Naive thymus-derived CD4-positive, alpha-beta T cell (primary cell): ENCODE data around the gene ADAMTS10. TPM values are rescaled to one million over a fixed set of nuclear protein-coding genes. Genes with fewer than 3 reads are reported as not detected.
A peak's percentile ranks its signal among the peaks of the same experiment; 100 is the strongest.

Experiments used
- ATAC-seq: fragments of 150-1000 bp; cut with Tn5 transposase; 2 replicates; pipeline ENCODE4 v1.10.0; 2021; ENCODE audit warnings: mild to moderate bottlenecking, moderate library complexity
- CTCF ChIA-PET: fragments of 350-600 bp; sonication (Branson Sonifier 250); formaldehyde crosslinking; loops from one replicate; lab custom pipeline; 2021; ENCODE audit warnings: antibody characterized with exemption; lab: Charles Lee
- POLR2A ChIA-PET: fragments of 350-600 bp; sonication (Branson Sonifier 250); formaldehyde crosslinking; loops from one replicate; lab custom pipeline; 2021; ENCODE audit warnings: antibody characterized with exemption, inconsistent platforms; lab: Charles Lee
- DNase-seq, 9 donors: peaks; one replicate each; pipeline versions ENCODE4 v3.0.0 to v3.0.0-alpha.2; 2020 to 2022; ENCODE audit warnings: mixed read lengths in 1 of 9
- H3K27ac ChIP-seq: one replicate; pipeline ENCODE4 v1.7.0; 2013; ENCODE audit warnings: mild to moderate bottlenecking, low read depth, low read length, moderate library complexity
- H3K27me3 ChIP-seq, 2 donors: one replicate each; pipeline ENCODE4 v1.7.0; 2013; ENCODE audit warnings: low read length in 2 of 2, mild to moderate bottlenecking in 2 of 2, moderate library complexity in 2 of 2; ENCODE audit not compliant: control insufficient read depth in 2 of 2, insufficient read depth in 2 of 2
- H3K36me3 ChIP-seq, 3 experiments: 1 replicate in 2 of 3; 2 replicates in 1 of 3; pipeline ENCODE4 v1.7.0; 2013; ENCODE audit warnings: low read length in 3 of 3, mild to moderate bottlenecking in 3 of 3, moderate library complexity in 1 of 3; ENCODE audit not compliant: insufficient read depth in 3 of 3, control insufficient read depth in 2 of 3
- H3K4me1 ChIP-seq, 2 donors: one replicate each; pipeline ENCODE4 v1.7.0; 2013; ENCODE audit warnings: low read length in 2 of 2, mild to moderate bottlenecking in 2 of 2, moderate library complexity in 1 of 2; ENCODE audit not compliant: control insufficient read depth in 2 of 2, insufficient read depth in 2 of 2
- H3K4me3 ChIP-seq: 2 replicates; pipeline ENCODE4 v1.7.0; 2013; ENCODE audit warnings: mild to moderate bottlenecking, low read length
- H3K9me3 ChIP-seq, 3 experiments: 1 replicate in 2 of 3; 2 replicates in 1 of 3; pipeline ENCODE4 v1.7.0; 2013; ENCODE audit warnings: low read length in 3 of 3; ENCODE audit not compliant: control insufficient read depth in 2 of 3
- H3K27ac Mint-ChIP-seq, 9 donors: one replicate each; pipeline ENCODE4 v1.8.0; 2020 to 2022; ENCODE audit warnings: mixed read lengths in 9 of 9, mild to moderate bottlenecking in 8 of 9, moderate library complexity in 5 of 9, inconsistent platforms in 2 of 9
- H3K27me3 Mint-ChIP-seq, 5 donors: one replicate each; pipeline ENCODE4 v1.8.0; 2021 to 2022; ENCODE audit warnings: mixed read lengths in 5 of 5, mild to moderate bottlenecking in 1 of 5
- H3K36me3 Mint-ChIP-seq, 5 donors: one replicate each; pipeline ENCODE4 v1.8.0; 2020 to 2022; ENCODE audit warnings: mixed read lengths in 5 of 5, mild to moderate bottlenecking in 3 of 5, inconsistent platforms in 1 of 5
- H3K4me1 Mint-ChIP-seq, 7 donors: one replicate each; pipeline ENCODE4 v1.8.0; 2020 to 2022; ENCODE audit warnings: mixed read lengths in 7 of 7, mild to moderate bottlenecking in 3 of 7, inconsistent platforms in 1 of 7
- H3K4me3 Mint-ChIP-seq, 10 donors: one replicate each; pipeline ENCODE4 v1.8.0; 2020 to 2022; ENCODE audit warnings: mild to moderate bottlenecking in 10 of 10, mixed read lengths in 10 of 10, moderate library complexity in 6 of 10, inconsistent platforms in 2 of 10
- H3K9me3 Mint-ChIP-seq, 11 donors: one replicate each; pipeline ENCODE4 v1.8.0; 2020 to 2022; ENCODE audit warnings: mixed read lengths in 11 of 11, mild to moderate bottlenecking in 4 of 11, inconsistent platforms in 1 of 11, moderate library complexity in 1 of 11
- intact Hi-C, 2 donors: fragments of 100-400 bp; cut with micrococcal nuclease; formaldehyde crosslinking; loops; one replicate each; pipeline ENCODE4 v1.15.1; 2023
- polyA plus RNA-seq, 2 donors: library from polyadenylated mRNA; unstranded; fragments of 300-500 nt; fragmentation: Illumina TruSeq; gene quantifications; one replicate each; pipeline ENCODE4 v1.2.3, GENCODE V29; 2021
- total RNA-seq, 6 experiments: library from RNA in 5 of 6; stranded (reverse) in 5 of 6; gene quantifications; 1 replicate in 5 of 6; 2 replicates in 1 of 6; pipeline ENCODE4 v1.2.3 and lab custom pipeline; 2021 to 2026

Gene ADAMTS10
- total and polyA plus RNA-seq, 7 experiments from 2014 or later = 1.5 to 102 (median 78.7) TPM

DNA sequence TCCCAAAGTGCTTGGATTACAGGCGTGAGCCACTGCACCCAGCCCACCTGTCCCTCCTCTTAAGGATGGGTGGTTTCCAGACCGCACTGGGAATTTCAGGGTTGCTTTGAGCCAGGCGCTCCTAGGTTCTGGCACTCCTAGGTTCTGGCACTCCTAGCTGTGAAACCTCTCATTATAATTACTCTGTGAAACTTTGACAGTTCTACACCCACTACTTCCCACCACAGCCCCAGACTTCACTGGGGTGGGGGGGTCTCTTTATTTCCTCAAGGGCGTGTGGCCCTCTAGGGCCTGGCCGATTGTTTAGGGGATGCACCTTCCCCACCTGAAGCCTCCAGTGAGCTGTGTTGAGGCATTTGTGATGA is 2.3 kb upstream of the ADAMTS10 start:
- Histone ChIP-seq H3K27me3 (no peaks in the 10 kb centered on the region), H3K36me3 (peaks cover 0 to 9% (median 0%) of the 10 kb centered on the region in 3 experiments), H3K4me3 (no peak overlapping the region), H3K9me3 (no peaks in the 10 kb centered on the region), H3K27ac (no peak overlapping the region), H3K4me1 (peaks cover 11 to 18% of the 10 kb centered on the region in 2 donors)
- ChIA-PET CTCF (interaction anchor here (1.2 to 3.2 kb wide), 2 partner anchors 20 to 33 kb away, joined by 11 to 12 read pairs; no protein-coding TSS in a partner anchor), POLR2A (interaction anchor here (0.6 to 0.7 kb wide), 2 partner anchors 29 to 100 kb away, joined by 3 to 9 read pairs; no protein-coding TSS in a partner anchor)
- H3K27ac Mint-ChIP-seq = peak overlapping the region in 8 of 9 donors; percentile 59 to 93 (median 83)
- intact Hi-C loops = loop anchor here in 1 of 2 donors (2.0 kb wide), 1 partner anchor 32 kb away; no protein-coding TSS in a partner anchor
- no peak for DNase-seq
- H3K27me3 Mint-ChIP-seq = peaks cover 0 to 28% (median 0%) of the 10 kb centered on the region in 5 donors
- peak overlapping the region in 9 of 10 donors; percentile 19 to 89 (median 66) for H3K4me3 Mint-ChIP-seq
- peaks cover 0 to 3% (median 0%) of the 10 kb centered on the region in 11 donors for H3K9me3 Mint-ChIP-seq
- peak; percentile 22 for ATAC-seq
- peaks cover 19 to 53% (median 46%) of the 10 kb centered on the region in 7 donors for H3K4me1 Mint-ChIP-seq
- H3K36me3 Mint-ChIP-seq = peaks cover 0 to 11% (median 0%) of the 10 kb centered on the region in 5 donors

DNA sequence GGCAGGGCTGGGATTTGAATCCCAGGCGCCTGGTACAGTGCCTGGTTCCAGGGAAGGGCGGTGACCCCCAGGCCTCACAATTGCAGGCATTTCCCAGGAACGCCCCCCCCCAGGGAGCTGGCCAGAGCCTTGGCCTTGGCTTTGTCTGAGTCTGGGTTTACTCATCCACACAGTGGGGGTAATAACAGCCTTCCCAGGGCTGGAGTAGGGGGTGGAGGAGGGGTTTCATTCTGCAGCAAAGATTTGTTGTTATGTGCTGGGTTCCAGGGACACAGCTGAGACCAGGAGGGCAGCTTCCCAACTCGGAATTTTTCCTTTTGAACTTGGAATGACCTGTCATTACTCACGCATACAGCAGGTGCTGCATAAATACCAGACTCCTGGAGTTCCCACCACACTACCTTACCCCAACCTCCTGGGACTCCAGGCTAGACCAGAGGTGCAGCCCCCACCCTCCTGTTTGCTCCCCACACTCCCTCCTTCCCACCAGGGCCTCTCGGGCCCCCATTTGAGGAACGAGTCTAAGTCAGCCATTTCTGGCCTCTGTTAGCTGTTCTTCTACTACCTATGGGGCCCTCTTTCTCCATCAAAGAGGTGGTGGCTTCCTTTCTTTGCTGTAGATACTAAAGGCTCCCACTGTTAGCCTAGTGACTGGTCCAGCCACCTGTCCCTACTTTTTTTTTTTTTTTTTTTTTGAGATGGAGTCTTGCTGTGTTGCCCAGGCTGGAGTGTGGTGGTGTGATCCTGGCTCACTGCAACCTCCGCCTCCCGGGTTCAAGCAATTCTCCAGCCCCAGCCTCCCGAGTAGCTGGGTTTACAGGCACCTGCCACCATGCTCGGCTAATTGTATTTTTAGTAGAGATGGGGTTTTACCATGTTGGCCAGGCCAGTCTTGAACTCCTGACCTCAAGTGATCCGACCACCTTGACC is 1.6 kb upstream of the ADAMTS10 start:
- intact Hi-C loops = loop anchor here in 1 of 2 donors (2.0 kb wide), 1 partner anchor 31 kb away; no protein-coding TSS in a partner anchor
- Histone ChIP-seq H3K4me1 (peaks cover 11 to 18% of the 10 kb centered on the region in 2 donors), H3K9me3 (no peaks in the 10 kb centered on the region), H3K36me3 (peaks cover 0 to 9% (median 0%) of the 10 kb centered on the region in 3 experiments), H3K27me3 (no peaks in the 10 kb centered on the region), H3K4me3 (no peak overlapping the region), H3K27ac (peak overlapping the region; percentile 42)
- peak; percentile 10 for ATAC-seq
- peaks cover 0 to 28% (median 0%) of the 10 kb centered on the region in 5 donors for H3K27me3 Mint-ChIP-seq
- H3K27ac Mint-ChIP-seq = peak overlapping the region; percentile 76 to 95 (median 90)
- DNase-seq = peak in 3 of 9 donors; percentile 12 to 21 (median 16)
- POLR2A ChIA-PET = interaction anchor here (0.7 to 1.6 kb wide), 3 partner anchors 29 to 98 kb away, joined by 4 to 9 read pairs (median 6); partner anchors contain the start of gene ZNF414
- peaks cover 19 to 57% (median 46%) of the 10 kb centered on the region in 7 donors for H3K4me1 Mint-ChIP-seq
- peak overlapping the region; percentile 55 to 89 (median 80) for H3K4me3 Mint-ChIP-seq
- peaks cover 0 to 3% (median 0%) of the 10 kb centered on the region in 11 donors for H3K9me3 Mint-ChIP-seq
- peaks cover 0 to 11% (median 2%) of the 10 kb centered on the region in 5 donors for H3K36me3 Mint-ChIP-seq
- CTCF ChIA-PET = interaction anchor here (0.7 to 3.2 kb wide), 3 partner anchors 19 to 213 kb away, joined by 3 to 12 read pairs (median 11); no protein-coding TSS in a partner anchor

DNA sequence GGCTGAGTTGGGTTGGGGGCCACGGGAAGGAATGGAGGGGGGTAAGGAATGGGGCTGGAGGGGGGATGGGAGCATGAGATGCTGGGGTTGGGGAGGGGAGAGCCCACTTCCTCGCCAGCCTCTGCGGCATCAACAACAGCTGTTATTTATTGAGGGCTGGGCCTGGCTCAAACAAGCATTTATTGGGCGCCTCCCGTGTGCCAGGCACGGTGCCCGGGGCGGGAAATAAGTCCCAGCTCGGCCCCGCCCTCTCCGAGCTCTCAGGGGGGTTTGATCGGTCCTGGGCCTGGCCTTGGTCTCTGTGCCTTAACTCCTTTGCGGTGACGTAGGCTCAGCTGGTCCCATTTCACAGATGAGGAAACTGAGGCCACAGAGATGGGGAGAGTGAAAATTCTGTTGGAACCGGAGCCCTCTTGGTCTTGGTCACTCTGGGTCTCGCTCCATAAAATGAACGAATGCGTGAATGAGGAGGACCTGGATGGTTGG is 919 bp upstream of the ADAMTS10 start:
- Mint-ChIP-seq H3K4me1 (peaks cover 19 to 63% (median 51%) of the 10 kb centered on the region in 7 donors), H3K4me3 (peak overlapping the region; percentile 33 to 89 (median 70)), H3K9me3 (peaks cover 0 to 3% (median 0%) of the 10 kb centered on the region in 11 donors), H3K36me3 (peaks cover 0 to 11% (median 9%) of the 10 kb centered on the region in 5 donors), H3K27me3 (peaks cover 0 to 28% (median 0%) of the 10 kb centered on the region in 5 donors), H3K27ac (peak overlapping the region in 5 of 9 donors; percentile 56 to 90 (median 71))
- Histone ChIP-seq H3K36me3 (peaks cover 0 to 9% (median 0%) of the 10 kb centered on the region in 3 experiments), H3K27ac (peak overlapping the region; percentile 42), H3K4me1 (peaks cover 11 to 18% of the 10 kb centered on the region in 2 donors), H3K9me3 (no peaks in the 10 kb centered on the region), H3K4me3 (no peak overlapping the region), H3K27me3 (no peaks in the 10 kb centered on the region)
- ChIA-PET CTCF (interaction anchor here (3.2 kb wide), 1 partner anchor 31 kb away, joined by 12 read pairs; no protein-coding TSS in a partner anchor), POLR2A (interaction anchor here (0.6 to 1.6 kb wide), 3 partner anchors 21 to 98 kb away, joined by 4 to 6 read pairs (median 4); partner anchors contain the start of gene ZNF414)
- DNase-seq (no peak), ATAC-seq (no peak)
- intact Hi-C loops = no loop called here

DNA sequence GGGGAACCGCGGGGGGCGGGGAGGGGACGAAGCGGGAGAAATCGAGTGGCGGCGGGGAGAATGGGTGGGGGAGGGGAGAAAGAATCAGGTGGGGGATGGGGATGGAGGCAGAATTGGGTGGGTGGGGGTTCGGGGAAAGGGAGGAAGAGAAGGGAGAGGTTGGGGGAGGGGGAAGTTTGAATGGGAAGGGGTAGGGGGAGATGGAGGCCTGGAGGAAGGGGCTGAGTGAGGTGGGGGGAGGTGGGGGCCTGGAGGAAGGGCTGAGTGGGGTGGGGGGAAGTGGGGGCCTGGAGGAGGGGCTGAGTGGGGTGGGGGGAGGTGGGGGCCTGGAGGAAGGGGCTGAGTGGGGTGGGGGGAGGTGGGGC is 403 bp upstream of the ADAMTS10 start:
- Histone ChIP-seq H3K4me1 (peaks cover 11 to 18% of the 10 kb centered on the region in 2 donors), H3K36me3 (peaks cover 0 to 9% (median 0%) of the 10 kb centered on the region in 3 experiments), H3K9me3 (no peaks in the 10 kb centered on the region), H3K27ac (peak overlapping the region; percentile 67), H3K4me3 (no peak overlapping the region), H3K27me3 (no peaks in the 10 kb centered on the region)
- peaks cover 0 to 3% (median 0%) of the 10 kb centered on the region in 11 donors for H3K9me3 Mint-ChIP-seq
- ChIA-PET POLR2A (interaction anchor here (0.6 to 1.6 kb wide), 3 partner anchors 21 to 97 kb away, joined by 4 to 6 read pairs (median 4); partner anchors contain the start of gene ZNF414), CTCF (no interaction called here)
- intact Hi-C loops = loop anchor here in 1 of 2 donors (1.0 kb wide), 1 partner anchor 19 kb away; no protein-coding TSS in a partner anchor
- peak overlapping the region in 2 of 10 donors; percentile 39 to 82 for H3K4me3 Mint-ChIP-seq
- H3K27me3 Mint-ChIP-seq = peaks cover 0 to 28% (median 0%) of the 10 kb centered on the region in 5 donors
- DNase-seq (no peak), ATAC-seq (no peak)
- no peak overlapping the region for H3K27ac Mint-ChIP-seq
- H3K4me1 Mint-ChIP-seq = peaks cover 19 to 63% (median 51%) of the 10 kb centered on the region in 7 donors
- H3K36me3 Mint-ChIP-seq = peaks cover 0 to 14% (median 11%) of the 10 kb centered on the region in 5 donors

DNA sequence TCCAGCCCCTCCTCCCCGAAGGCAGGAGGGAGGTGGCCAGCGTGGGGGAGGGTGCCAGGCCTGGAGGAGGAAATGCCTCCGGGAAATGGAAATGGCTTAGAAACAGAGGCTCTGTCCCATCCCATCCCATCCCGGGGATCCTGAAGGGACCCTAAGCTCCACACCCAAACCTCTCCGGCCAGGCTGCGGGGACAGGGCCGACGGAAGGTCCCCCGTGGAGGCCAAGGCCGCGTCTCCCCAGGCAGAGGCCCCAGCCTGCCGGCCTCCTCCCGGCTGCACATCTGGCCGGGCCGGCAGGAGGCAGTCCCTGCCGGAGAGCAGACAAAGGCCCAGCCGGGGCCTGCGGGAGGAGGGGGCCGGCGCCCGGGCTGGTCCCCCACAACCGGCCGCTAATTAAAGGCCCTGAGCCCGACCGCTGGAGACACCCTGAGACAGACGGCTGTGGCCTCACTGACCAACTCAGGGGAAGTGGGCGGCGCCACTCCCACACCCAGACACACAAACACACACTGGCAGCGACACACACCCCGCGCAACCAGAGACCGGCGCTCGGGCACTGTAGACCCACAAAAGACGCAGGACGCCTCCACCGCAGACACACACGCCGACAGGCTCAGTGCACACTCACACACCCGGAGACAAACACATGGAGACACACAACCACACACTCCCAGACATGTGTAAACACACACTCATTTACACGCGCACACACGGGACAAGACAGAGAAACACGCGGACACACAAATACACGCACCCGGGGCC is 1.1 kb downstream of the ADAMTS10 start:
- intact Hi-C loops = loop anchor here in 1 of 2 donors (1.0 kb wide), 1 partner anchor 17 kb away; no protein-coding TSS in a partner anchor
- Mint-ChIP-seq H3K36me3 (peaks cover 0 to 26% (median 11%) of the 10 kb centered on the region in 5 donors), H3K4me3 (peak overlapping the region; percentile 90 to 100 (median 98)), H3K27me3 (peaks cover 0 to 25% (median 0%) of the 10 kb centered on the region in 5 donors), H3K27ac (peak overlapping the region; percentile 37 to 97 (median 90)), H3K4me1 (peaks cover 13 to 52% (median 40%) of the 10 kb centered on the region in 7 donors), H3K9me3 (peaks cover 0 to 4% (median 0%) of the 10 kb centered on the region in 11 donors)
- Histone ChIP-seq H3K9me3 (peaks cover 0 to 8% (median 0%) of the 10 kb centered on the region in 3 experiments), H3K27me3 (no peaks in the 10 kb centered on the region), H3K4me3 (peak overlapping the region; percentile 69), H3K36me3 (peaks cover 0 to 24% (median 0%) of the 10 kb centered on the region in 3 experiments), H3K4me1 (peaks cover 5 to 18% of the 10 kb centered on the region in 2 donors), H3K27ac (peak overlapping the region; percentile 67)
- peak; percentile 29 for ATAC-seq
- ChIA-PET POLR2A (no interaction called here), CTCF (interaction anchor here (1.0 kb wide), 1 partner anchor 38 kb away, joined by 3 read pairs; no protein-coding TSS in a partner anchor)
- peak in 2 of 9 donors; percentile 22 to 24 for DNase-seq
